HG03469 (cell line): ENCODE data around the gene PDE10A.

Experiments
- ATAC-seq: cut with Tn5 transposase; IDR thresholded peaks from one replicate; pipeline ENCODE4 v1.9.1; 2021; ENCODE audit warnings: mild to moderate bottlenecking, moderate library complexity, moderate number of reproducible peaks; ENCODE audit not compliant: unreplicated experiment

The PDE10A gene

GRCh38 chr6:165426892-165427291, 236.1 kb downstream of the PDE10A start:
- no peak for ATAC-seq

GRCh38 chr6:165422192-165422591, 240.8 kb downstream of the PDE10A start:
- ATAC-seq = no peak

- no peak for ATAC-seq
Measured at GRCh38 chr6:165417278-165417865, 245.7 kb downstream of the PDE10A start.

- ATAC-seq = no peak
Measured at GRCh38 chr6:165404697-165405096, 258.3 kb downstream of the PDE10A start.

- ATAC-seq = no peak
Measured at GRCh38 chr6:165404296-165404695, 258.7 kb downstream of the PDE10A start.

- ATAC-seq = no peak
Measured at GRCh38 chr6:165403006-165403595, 259.9 kb downstream of the PDE10A start.

- no peak for ATAC-seq
Measured at GRCh38 chr6:165401092-165401491, 261.9 kb downstream of the PDE10A start.

- no peak for ATAC-seq
Measured at GRCh38 chr6:165390475-165390874, 272.6 kb downstream of the PDE10A start.

GRCh38 chr6:165389534-165389933, 273.5 kb downstream of the PDE10A start:
- ATAC-seq = no peak

- ATAC-seq = no peak
Measured at GRCh38 chr6:165383323-165383722, 279.7 kb downstream of the PDE10A start.

GRCh38 chr6:165376100-165376499, 286.9 kb downstream of the PDE10A start:
- no peak for ATAC-seq

- ATAC-seq = no peak
Measured at GRCh38 chr6:165365371-165365770, 297.7 kb downstream of the PDE10A start.

- no peak for ATAC-seq
Measured at GRCh38 chr6:165345700-165346099, 317.3 kb downstream of the PDE10A start.

- no peak for ATAC-seq
Measured at GRCh38 chr6:165340532-165340931, 322.5 kb downstream of the PDE10A start.

- ATAC-seq = no peak
Measured at GRCh38 chr6:165325609-165326008, 337.4 kb downstream of the PDE10A start.

GRCh38 chr6:165321555-165322145, 341.4 kb downstream of the PDE10A start:
- ATAC-seq = no peak

- no peak for ATAC-seq
Measured at GRCh38 chr6:165321150-165321549, 341.9 kb downstream of the PDE10A start.

- ATAC-seq = no peak
Measured at GRCh38 chr6:165317723-165318122, 345.3 kb downstream of the PDE10A start.

- no peak for ATAC-seq
Measured at GRCh38 chr6:165308926-165309731, 353.9 kb downstream of the PDE10A start, which contains the start of gene C6orf118. Gene C6orf118 (minus strand): TSS chr6:165309605. CDS start chr6:165309586, 19 bp downstream.

- no peak for ATAC-seq
Measured at GRCh38 chr6:165306955-165307354, 356.1 kb downstream of the PDE10A start.

- ATAC-seq = no peak
Measured at GRCh38 chr6:165301372-165302246, 361.4 kb downstream of the PDE10A start.
